ENCODE data around the gene LGALS7B. TPM values are rescaled to one million over a fixed set of nuclear protein-coding genes. Genes with fewer than 3 reads are reported as not detected.

Gene LGALS7B
- total RNA-seq, 1 donor from 2014 or later, result 3.2 TPM

GRCh38 chr19:38834590-38834989 is 45.6 kb downstream of the LGALS7B start:
- H3K36me3 ChIP-seq, result peaks cover 48% of the 10 kb centered on the region
- no peak for ATAC-seq
- DNase-seq, result no peak
- intact Hi-C loops (cut with DNase I), result no loop called here
- TF ChIP-seq CTCF (IDR thresholded peaks at IDR 0.05), result no peak
- H3K9me3 ChIP-seq, result no peaks in the 10 kb centered on the region
- H3K27me3 ChIP-seq, result no peaks in the 10 kb centered on the region
- H3K4me1 ChIP-seq, result peaks cover 32% of the 10 kb centered on the region
- no peak overlapping the region for H3K27ac ChIP-seq
- H3K4me3 ChIP-seq, result no peak overlapping the region

- H3K9me3 ChIP-seq, result no peaks in the 10 kb centered on the region
- peak overlapping the region; percentile 30 for H3K27ac ChIP-seq
- H3K27me3 ChIP-seq, result no peaks in the 10 kb centered on the region
- ATAC-seq (no peak), DNase-seq (no peak)
- no peak overlapping the region for H3K4me3 ChIP-seq
- peaks cover 61% of the 10 kb centered on the region for H3K36me3 ChIP-seq
- no peak for TF ChIP-seq CTCF (IDR thresholded peaks at IDR 0.05)
- H3K4me1 ChIP-seq, result peaks cover 17% of the 10 kb centered on the region
- intact Hi-C loops (cut with DNase I), result no loop called here
These were observed 47.4 kb downstream of the LGALS7B start for GRCh38 chr19:38836159-38836982.

GRCh38 chr19:38836983-38837626 is 48.1 kb downstream of the LGALS7B start:
- H3K27ac ChIP-seq, result no peak overlapping the region
- intact Hi-C loops (cut with DNase I), result no loop called here
- no peaks in the 10 kb centered on the region for H3K9me3 ChIP-seq
- H3K36me3 ChIP-seq, result peaks cover 68% of the 10 kb centered on the region
- H3K4me1 ChIP-seq, result peaks cover 17% of the 10 kb centered on the region
- H3K4me3 ChIP-seq, result no peak overlapping the region
- H3K27me3 ChIP-seq, result no peaks in the 10 kb centered on the region
- no peak for TF ChIP-seq CTCF (IDR thresholded peaks at IDR 0.05)
- DNase-seq, result no peak
- ATAC-seq, result no peak

- ATAC-seq, result peak; percentile 11
- Histone ChIP-seq H3K27me3 (no peaks in the 10 kb centered on the region), H3K9me3 (no peaks in the 10 kb centered on the region), H3K4me1 (peaks cover 17% of the 10 kb centered on the region), H3K27ac (peak overlapping the region; percentile 36), H3K4me3 (no peak overlapping the region), H3K36me3 (peaks cover 74% of the 10 kb centered on the region)
- TF ChIP-seq CTCF (IDR thresholded peaks at IDR 0.05), result no peak
- DNase-seq, result no peak
- intact Hi-C loops (cut with DNase I), result no loop called here
These were observed 48.7 kb downstream of the LGALS7B start for GRCh38 chr19:38837656-38838121.

GRCh38 chr19:38838208-38838985 is 49.4 kb downstream of the LGALS7B start:
- intact Hi-C loops (cut with DNase I), result no loop called here
- Histone ChIP-seq H3K4me1 (peaks cover 17% of the 10 kb centered on the region), H3K27me3 (no peaks in the 10 kb centered on the region), H3K36me3 (peaks cover 81% of the 10 kb centered on the region), H3K9me3 (no peaks in the 10 kb centered on the region), H3K4me3 (no peak overlapping the region), H3K27ac (peak overlapping the region; percentile 36)
- peak; percentile 11 for ATAC-seq
- no peak for DNase-seq
- TF ChIP-seq CTCF (IDR thresholded peaks at IDR 0.05), result no peak
